Limb (tissue), 2 donors: ENCODE data around the gene RNF41.
A peak's percentile ranks its signal among the peaks of the same experiment; 100 is the strongest.

ENCODE experiments used
- DNase-seq, 2 donors: peaks; one replicate each; pipeline ENCODE4 v3.0.0-alpha.2; 2016; ENCODE audit errors: extremely low spot score in 2 of 2

Gene RNF41

DNA sequence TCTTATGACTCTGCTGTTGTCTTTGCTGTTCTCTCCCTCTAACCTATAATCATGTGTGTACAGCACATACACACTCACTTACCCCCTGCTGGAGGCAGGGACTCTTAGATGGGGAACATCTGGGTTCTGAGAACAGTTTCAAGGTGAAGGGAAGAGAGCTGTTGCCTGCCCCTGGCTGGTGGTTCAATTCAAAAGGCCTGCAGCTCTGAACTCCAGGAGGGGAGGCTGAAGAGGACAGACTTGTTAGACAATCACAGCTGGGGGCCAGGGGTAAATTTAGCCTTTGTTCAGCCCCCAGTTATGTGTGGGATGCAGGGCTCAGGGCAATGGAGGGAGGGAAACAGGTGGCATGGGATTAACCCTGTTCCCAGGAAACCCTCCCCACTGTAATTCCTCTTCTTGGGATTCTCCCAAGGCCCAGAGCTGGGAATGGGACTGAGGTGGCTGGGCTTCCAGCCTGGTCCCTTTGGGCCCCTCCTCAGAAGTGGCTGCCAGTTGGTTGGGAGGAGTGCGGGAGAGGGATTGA, 67.4 kb downstream of the RNF41 start:
- peak in 1 of 2 donors; percentile 50 for DNase-seq

DNA sequence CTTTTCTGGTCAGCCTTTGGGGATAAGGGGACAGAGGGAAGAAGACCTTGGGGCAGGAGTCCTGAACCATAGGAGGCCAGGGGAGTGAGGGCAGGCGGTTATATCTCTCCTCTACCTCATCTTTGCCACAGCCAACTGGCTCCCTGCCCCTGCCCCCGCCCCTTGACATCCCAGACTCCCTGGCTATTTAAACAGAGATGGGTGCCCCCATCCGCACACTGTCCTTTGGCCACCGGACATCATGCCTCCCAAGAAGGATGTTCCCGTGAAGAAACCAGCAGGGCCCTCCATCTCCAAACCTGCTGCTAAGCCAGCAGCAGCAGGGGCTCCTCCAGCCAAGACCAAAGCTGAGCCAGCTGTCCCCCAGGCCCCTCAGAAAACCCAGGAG, 68.0 kb downstream of the RNF41 start:
- no peak for DNase-seq

DNA sequence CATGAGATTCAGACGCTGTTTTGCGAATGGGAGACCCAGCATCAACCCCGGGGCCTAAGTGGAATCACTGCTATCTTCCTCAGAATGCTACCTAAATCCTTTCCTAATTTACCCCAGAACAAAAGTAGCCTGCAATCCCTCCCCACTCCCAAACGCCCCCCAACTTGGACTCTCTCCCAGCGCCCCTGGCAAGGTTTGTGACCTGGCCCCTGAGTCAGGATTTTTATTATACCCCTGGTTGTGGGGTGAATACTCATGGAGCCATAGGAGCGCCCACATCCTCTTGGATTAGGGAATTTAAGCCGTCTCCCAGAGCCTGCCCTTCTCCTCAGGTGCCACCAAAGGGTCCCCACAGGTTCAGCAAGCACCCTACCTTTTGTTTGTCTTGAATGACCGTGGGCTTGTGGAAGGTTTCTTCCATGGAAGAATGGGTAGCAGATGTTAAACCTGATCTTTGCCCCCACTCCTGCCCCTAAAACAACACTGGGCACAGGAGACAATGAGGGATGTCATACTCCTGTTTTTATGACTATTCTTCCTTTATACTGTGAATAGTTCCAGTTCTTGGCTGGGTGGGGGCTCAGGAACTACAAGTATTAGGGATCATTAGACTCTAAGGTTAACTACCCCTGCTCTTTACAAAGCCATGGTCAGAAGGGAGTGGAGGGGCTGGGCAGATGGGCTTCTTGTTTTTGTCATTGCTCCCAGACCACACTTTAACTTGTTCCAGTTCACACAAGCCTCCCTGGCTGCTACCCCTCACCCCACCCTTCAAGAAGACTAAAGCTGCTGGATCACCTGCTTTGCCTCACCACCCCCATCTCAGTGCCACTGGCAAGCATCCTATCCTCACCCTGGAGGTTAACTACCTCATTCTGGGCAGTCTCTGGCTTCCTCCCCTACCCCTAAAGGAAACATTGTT, 68.7 kb downstream of the RNF41 start:
- DNase-seq, result no peak
